Measurements from ENCODE around the gene WDHD1. TPM values are rescaled to one million over a fixed set of nuclear protein-coding genes. Genes with fewer than 3 reads are reported as not detected.

The WDHD1 gene
- total and polyA plus RNA-seq, 2 of the 8 experiments (the other 6 are each of a cell fraction or from before 2014, with no cell fraction given), result 17.8 to 87.9 TPM

GRCh38 chr14:55005071-55005470 lies 21.8 kb downstream of the WDHD1 start:
- TF ChIP-seq CEBPB (IDR thresholded peaks at IDR 0.05; ENCODE audit: low read depth, low read length), result no peak
- no peak for TF ChIP-seq NRF1 (IDR thresholded peaks at IDR 0.05; ENCODE audit: low read depth, low read length)
- TF ChIP-seq KDM1A (IDR thresholded peaks at IDR 0.05; ENCODE audit: borderline replicate concordance, low read length), result no peak
- TF ChIP-seq FOSL1 (IDR thresholded peaks at IDR 0.05; ENCODE audit: insufficient read depth, low read depth, low read length), result no peak
- TF ChIP-seq RNF2 (IDR thresholded peaks at IDR 0.05; ENCODE audit: borderline replicate concordance, low read depth, low read length, missing control alignments, poor library complexity, severe bottlenecking), result no peak
- no peak for TF ChIP-seq POU5F1 (IDR thresholded peaks at IDR 0.05; ENCODE audit: low read depth, low read length)
- Histone ChIP-seq H4K20me1 (replicated peaks in 1 of 2; ENCODE audit: control insufficient read depth in 1 of 2, insufficient read depth in 2 of 2, low read length in 2 of 2) (no peaks in the 10 kb centered on the region), H3K4ac (replicated peaks; ENCODE audit: insufficient read length, low read depth, low read length) (no peak overlapping the region), H4K91ac (replicated peaks; ENCODE audit: insufficient read length, low read length) (no peak overlapping the region), H3K27me3 (replicated peaks in 1 of 4; ENCODE audit: control insufficient read depth in 3 of 4, extremely low read depth in 1 of 4, insufficient read depth in 3 of 4, low read length in 3 of 4) (no peaks in the 10 kb centered on the region), H3K56ac (replicated peaks; ENCODE audit: insufficient read length, low read depth, low read length) (no peak overlapping the region), H3K36me3 (ENCODE audit: control insufficient read depth in 2 of 4, insufficient read depth in 4 of 4, low read length in 3 of 4) (peaks cover 13 to 99% (median 56%) of the 10 kb centered on the region in 4 experiments; a peak in 7 of 8 replicates), H3K9me3 (ENCODE audit: insufficient read depth in 2 of 2, low read depth in 1 of 2, low read length in 1 of 2) (no peaks in the 10 kb centered on the region), H3K18ac (ENCODE audit: extremely low read depth, low read length) (no peak overlapping the region), H3K9ac (replicated peaks in 1 of 4; ENCODE audit: extremely low read depth in 1 of 4, low read depth in 3 of 4, low read length in 3 of 4) (no peak overlapping the region), H2BK120ac (replicated peaks; ENCODE audit: low read depth, low read length) (no peak overlapping the region), H3K4me1 (replicated peaks in 1 of 4; ENCODE audit: control insufficient read depth in 3 of 4, insufficient read depth in 4 of 4, low read length in 3 of 4) (no peaks in the 10 kb centered on the region), H3K14ac (ENCODE audit: insufficient read length) (no peak overlapping the region), H3K23me2 (ENCODE audit: low read depth, low read length) (no peaks in the 10 kb centered on the region), H3K27ac (ENCODE audit: low read depth, low read length) (no peak overlapping the region), H3K4me3 (ENCODE audit: extremely low read depth in 1 of 4, insufficient read depth in 2 of 4, low read depth in 3 of 4, low read length in 4 of 4) (no peak overlapping the region), H2BK5ac (ENCODE audit: low read depth, low read length) (no peak overlapping the region), H4K8ac (ENCODE audit: extremely low read depth, insufficient read depth, low read length) (no peak overlapping the region; the same call in 1 of the 2 replicates), H3K79me1 (ENCODE audit: low read depth, low read length) (no peaks in the 10 kb centered on the region), H2BK15ac (ENCODE audit: low read length) (no peak overlapping the region), H4K5ac (ENCODE audit: insufficient read length, low read depth, low read length) (no peak overlapping the region), H2BK20ac (ENCODE audit: low read length) (no peak overlapping the region), H2AK5ac (ENCODE audit: low read depth, low read length) (no peak overlapping the region), H3K4me2 (ENCODE audit: insufficient read depth in 1 of 2, low read depth in 2 of 2, low read length in 2 of 2) (no peak overlapping the region), H3K23ac (ENCODE audit: insufficient read length) (no peak overlapping the region), H2AFZ (ENCODE audit: low read length) (no peak overlapping the region), H3K79me2 (ENCODE audit: control insufficient read depth in 1 of 2, insufficient read depth in 2 of 2, low read length in 2 of 2) (no peaks in the 10 kb centered on the region), H2BK12ac (ENCODE audit: low read depth, low read length) (no peak overlapping the region)
- no peak for DNase-seq (ENCODE audit: low read depth in 1 of 2, low spot score in 2 of 2)
- CTCF ChIA-PET (ENCODE audit: partially characterized antibody), result interaction anchor here (0.6 to 1.1 kb wide), 3 partner anchors 13 to 257 kb away, joined by 3 to 4 read pairs (median 3); no protein-coding TSS in a partner anchor
- no peak for FAIRE-seq
- 99% methylated on average over 4 of the region's 4 CpGs; no CpG with 5 or more reads in 1 of the 2 experiments for WGBS, 2 experiments (ENCODE audit: extremely low coverage in 1 of 2, insufficient coverage in 1 of 2, insufficient read length in 1 of 2, insufficient replicate concordance in 2 of 2, low coverage in 1 of 2, low lambda C conversion rate in 2 of 2, missing lambda C conversion rate in 1 of 2)
- POLR2A ChIA-PET (ENCODE audit: partially characterized antibody), result interaction anchor here (1.2 to 1.7 kb wide), 3 partner anchors 20 to 24 kb away, joined by 3 to 6 read pairs (median 4); partner anchors contain the start of genes SOCS4 and WDHD1

Measured in H1 (cell line).